GM13977 (cell line): ENCODE measurements around the gene PLS1.
"Not testable (repeated sequence)": the region's sequence is repeated elsewhere in the genome, so short reads cannot be mapped to it uniquely, and the experiment has no call there.

Source experiments
- DNase-seq: peaks from one replicate; pipeline ENCODE4 v3.0.0; 2012; ENCODE audit warnings: low spot score
- CTCF ChIP-seq: IDR thresholded peaks from 2 replicates; pipeline ENCODE4 v1.5.1; 2012; ENCODE audit warnings: mild to moderate bottlenecking, control low read depth; ENCODE audit not compliant: insufficient read depth; ENCODE audit errors: extremely low read depth, missing control alignments
- in situ Hi-C: fragments of 300-500 bp; cut with MboI; formaldehyde crosslinking; loops from one replicate; pipeline ENCODE4 v1.12.0; 2022; ENCODE audit warnings: low sequenced_read_pairs, low pct_unique_long_range_greater_than_20kb, mixed read lengths, inconsistent platforms; ENCODE audit not compliant: unreplicated experiment

Gene PLS1

GRCh38 chr3:142596726-142597088, 514 bp downstream of the PLS1 start:
- in situ Hi-C loops, result loop anchor here (25.0 kb wide), 1 partner anchor 391 kb away; no protein-coding TSS in a partner anchor
- no peak for DNase-seq
- TF ChIP-seq CTCF, result no peak

GRCh38 chr3:142597906-142598305, 1.7 kb downstream of the PLS1 start:
- no peak for DNase-seq
- in situ Hi-C loops, result loop anchor here (25.0 kb wide), 1 partner anchor 389 kb away; no protein-coding TSS in a partner anchor
- no peak for TF ChIP-seq CTCF

GRCh38 chr3:142601713-142602112, 5.5 kb downstream of the PLS1 start:
- DNase-seq, result no peak
- in situ Hi-C loops, result no loop called here
- TF ChIP-seq CTCF, result no peak

GRCh38 chr3:142602619-142603385, 6.6 kb downstream of the PLS1 start:
- no peak for DNase-seq
- TF ChIP-seq CTCF, result no peak
- in situ Hi-C loops, result no loop called here

GRCh38 chr3:142603386-142603705, 7.2 kb downstream of the PLS1 start:
- DNase-seq, in situ Hi-C loops: not testable (repeated sequence)

GRCh38 chr3:142604940-142605339, 8.7 kb downstream of the PLS1 start:
- DNase-seq, result no peak
- in situ Hi-C loops, result no loop called here
- TF ChIP-seq CTCF, result no peak

GRCh38 chr3:142608631-142609030, 12.4 kb downstream of the PLS1 start:
- no peak for DNase-seq
- TF ChIP-seq CTCF, result no peak
- in situ Hi-C loops, result no loop called here
